ELF-1 (cell line): Measurements from ENCODE around the gene FGF18.

Experiments
- DNase-seq: peaks from one replicate; pipeline ENCODE4 v3.0.0-alpha.2; 2016; ENCODE audit warnings: low read depth, low spot score

Gene FGF18

DNA sequence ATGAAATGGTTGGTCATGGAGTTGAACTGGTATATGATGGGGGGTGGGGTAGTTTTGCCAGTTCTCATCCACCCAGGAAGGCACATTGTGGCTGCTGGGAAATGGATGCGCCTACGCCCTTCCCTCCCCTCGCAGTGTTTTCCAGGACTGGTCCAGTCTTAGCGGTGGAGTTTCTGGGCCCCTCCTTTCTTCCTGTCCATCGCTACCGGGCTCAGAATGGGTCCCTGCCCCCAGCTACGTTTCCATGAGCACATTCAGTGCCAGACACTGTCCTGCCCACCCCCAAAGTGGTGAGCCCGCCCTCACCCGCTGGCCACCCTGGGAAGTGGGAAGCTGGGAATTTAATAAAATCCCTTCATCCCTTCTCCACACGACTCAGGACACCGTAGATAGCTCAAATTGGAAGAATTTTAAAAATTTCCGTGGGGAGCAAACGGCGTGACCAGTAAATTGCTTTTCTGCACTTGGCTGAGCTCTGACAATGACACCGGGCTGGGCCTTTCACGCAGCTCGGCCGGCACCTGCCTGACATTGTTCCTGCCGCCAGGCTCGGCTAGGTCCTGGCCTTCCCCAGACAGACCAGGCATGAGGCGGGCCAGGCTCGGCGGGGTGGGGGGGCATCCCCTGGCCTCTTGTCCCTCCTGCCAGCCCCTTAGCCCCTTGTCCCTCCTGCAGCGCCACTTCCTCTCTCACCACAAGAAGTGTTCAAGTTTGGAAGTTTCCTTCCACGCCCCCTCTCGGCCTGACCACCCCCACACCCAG lies 3.6 kb downstream of the FGF18 start:
- no peak for DNase-seq

DNA sequence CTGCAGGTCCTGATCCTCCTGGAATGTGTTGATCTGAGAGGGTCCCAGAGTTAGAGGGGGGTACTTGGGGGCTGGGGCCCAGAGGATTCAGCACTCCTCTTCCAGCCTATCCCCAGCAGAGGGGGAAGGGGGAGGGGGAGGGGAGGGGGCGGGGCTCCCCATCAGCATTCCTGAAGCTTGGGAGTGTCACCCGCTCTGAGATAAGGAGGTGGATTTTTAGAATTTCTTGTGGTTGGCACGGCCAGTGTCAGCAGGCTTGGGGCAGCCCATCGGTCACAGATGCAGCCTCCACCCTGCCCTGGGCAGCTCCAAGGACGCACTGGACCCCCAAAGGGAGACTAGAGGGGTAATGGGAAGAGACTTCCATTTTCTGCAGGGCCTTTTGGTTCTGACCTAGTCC lies 5.3 kb downstream of the FGF18 start:
- DNase-seq = peak; percentile 55

DNA sequence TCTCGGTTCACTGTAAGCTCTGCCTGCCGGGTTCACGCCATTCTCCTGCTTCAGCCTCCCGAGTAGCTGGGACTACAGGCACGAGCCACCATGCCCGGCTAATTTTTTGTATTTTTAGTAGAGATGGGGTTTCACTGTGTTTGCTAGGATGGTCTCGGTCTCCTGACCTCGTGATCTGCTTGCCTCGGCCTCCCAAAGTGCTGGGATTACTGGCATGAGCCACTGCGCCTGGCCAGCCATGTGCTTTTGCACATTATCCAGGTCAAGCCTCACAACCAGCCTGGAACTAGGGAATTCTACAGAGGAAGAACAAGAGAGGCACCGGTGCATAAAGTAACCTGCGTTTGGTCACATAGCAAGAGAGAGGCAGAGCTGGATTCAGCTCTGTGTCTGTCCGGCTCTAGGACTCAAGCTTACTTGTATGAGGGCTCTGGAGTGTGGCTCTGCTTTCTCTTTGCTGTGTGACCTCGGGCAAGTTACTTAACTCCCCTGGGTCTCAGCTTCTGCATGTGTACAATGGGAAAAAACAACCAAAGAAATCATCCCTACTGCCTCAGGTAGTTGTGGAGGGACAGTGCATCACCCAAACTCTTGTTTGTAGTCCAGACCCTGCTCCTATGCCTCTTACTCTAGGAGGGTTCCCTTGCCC lies 6.3 kb downstream of the FGF18 start:
- no peak for DNase-seq

DNA sequence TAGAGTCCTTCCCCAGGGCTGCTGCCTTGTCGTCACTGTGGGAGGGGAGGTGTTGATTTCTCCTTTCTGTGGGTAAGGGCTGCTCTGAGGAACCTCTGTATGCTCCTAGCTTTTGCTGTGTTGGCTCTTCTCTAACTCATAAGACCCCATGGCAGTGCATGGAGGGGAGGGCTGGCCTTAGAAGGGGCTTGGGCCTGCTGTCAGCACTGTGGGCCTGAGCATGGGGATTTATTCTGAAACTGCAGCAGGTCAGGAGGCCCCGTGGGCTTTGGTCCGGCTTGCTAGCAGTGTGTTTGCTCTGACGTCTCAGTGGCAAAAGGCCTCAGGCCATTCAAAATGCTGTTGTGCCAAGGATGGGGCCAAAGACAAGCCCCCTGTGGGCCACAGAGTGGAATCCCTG lies 6.8 kb downstream of the FGF18 start:
- no peak for DNase-seq

DNA sequence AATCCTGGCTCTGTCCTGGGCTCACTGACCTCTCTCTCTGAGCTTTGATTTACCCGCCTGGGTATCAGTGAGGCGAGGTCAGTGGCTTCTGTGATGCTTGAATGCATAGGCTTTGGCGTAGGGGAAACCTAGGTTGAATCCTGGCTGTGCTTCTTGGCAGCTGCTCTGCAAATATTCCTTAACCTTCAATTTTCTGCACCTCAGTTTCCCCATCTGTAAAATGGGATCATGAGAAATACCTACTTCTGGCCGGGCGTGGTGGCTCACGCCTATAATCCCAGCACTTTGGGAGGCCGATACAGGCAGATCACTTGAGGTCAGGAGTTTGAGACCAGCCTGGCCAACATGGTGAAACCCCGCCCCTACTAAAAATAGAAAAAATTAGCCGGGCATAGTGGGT lies 7.2 kb downstream of the FGF18 start:
- DNase-seq = no peak

DNA sequence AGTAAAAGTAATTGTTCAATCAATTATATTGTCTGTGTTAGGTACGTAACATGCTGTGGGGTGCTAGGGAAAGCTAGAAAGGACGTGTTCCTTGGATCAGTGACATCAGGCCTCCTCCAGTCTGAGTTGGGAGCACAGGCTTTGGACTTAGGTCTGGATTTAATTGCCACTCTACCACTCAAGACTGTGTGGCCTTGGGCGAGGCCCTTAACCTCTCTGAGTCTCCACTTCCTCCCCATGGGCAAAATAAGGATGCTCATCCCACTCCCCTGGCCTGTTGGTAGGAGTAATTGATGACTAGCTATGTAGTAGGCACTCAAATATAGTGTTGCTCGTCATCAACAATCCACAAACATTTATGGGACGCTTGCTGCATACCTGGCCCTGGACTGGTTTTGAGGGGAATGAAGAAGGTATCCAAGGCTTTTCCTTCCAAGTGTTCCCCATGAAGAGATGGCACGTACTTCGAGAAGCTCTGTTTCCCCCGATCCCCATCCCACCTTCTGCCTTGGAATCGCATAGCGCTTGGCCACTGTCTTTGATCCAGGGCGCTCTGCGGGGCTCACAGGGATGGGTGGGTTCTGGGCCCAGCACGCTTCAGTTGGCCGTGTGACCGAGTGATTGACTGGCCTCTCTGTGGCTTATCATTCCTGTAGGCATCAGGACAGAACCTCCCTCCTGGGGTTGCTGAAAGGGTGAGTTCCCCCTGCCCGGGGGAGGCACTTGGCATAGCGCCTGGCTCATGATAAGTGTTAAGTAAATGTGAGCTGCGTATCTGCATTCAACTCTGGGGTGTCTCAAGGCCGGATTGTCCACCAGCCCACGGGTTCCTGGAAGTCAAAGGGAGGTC lies 8.1 kb downstream of the FGF18 start:
- DNase-seq = no peak

DNA sequence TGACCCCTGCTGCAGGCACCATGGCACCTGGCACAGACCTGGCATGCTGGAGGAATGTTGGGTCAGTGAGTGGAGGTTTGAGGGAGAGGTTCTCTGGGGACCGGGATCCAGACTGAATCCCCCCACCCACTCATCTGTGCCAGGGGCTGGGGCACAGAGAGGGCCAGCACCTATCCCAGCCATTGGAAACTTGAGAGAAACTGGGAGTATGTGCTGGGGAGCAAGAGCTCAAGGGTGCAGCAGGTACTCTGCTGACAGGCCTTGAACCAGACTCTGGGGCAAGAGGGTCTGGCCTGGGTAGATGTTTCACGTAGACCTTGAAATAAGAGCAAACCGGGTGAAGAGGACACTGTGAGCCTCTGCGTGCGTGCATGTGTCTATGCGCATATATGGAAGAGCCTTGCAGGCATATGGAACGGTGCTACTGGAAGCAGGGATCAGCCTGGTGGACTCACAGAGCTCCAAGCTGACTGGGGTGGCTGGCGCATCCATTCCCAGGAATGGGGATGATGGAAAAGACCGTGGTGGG lies 8.8 kb downstream of the FGF18 start:
- DNase-seq = no peak

DNA sequence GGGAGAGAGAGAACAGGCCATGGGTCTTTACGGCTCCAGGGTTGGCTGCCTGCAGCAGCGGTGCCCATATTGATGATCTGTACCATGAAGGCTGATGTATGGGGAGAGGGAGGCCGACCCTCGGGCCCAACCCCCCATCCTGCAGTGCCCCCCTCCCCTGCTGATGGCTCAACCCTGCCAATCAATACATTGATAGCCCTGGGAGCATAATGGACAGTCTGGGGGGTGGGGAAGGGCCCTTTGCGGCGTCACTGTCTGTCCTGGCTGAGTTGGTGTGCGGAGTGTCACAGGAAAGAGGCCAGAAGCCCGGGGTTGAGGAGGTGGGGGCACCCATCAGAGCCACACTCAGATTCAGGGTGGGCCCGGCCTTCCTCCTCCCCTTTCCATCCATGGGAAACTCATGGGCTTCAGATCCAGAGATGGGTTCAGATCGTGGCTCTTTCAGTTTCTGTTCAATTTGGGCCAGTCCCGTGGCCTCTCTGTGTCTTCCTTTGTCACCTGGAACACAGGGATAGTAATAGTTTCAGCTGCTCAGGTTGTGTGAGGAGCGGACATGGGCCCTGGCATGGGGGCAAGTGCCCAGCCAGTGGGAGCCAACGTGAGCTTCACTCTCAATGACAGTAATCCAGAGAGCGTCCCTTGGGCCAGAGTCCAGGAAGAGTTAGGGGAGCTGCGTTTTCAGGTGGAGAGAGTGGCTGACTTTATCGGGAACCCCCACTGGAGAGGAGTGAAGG lies 9.5 kb downstream of the FGF18 start:
- no peak for DNase-seq

DNA sequence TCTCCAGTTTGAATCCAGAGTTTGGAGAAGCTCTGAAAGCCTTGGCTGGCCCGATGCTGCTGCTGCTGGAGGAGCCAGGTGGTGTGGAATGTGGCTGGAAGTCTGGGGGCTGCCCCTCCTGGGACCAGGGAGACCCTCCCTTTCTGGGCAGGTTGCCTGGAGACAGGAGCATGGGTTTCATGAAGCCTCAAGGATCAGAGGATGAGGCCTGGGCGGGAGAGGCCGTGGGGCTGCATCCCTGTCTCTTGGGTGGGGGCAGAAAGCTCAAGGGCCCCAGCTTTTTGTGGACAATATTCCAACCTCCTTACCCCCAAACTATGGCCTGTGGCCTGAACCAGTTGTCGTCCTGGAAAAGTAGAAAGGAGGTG lies 10.1 kb downstream of the FGF18 start:
- DNase-seq = no peak

DNA sequence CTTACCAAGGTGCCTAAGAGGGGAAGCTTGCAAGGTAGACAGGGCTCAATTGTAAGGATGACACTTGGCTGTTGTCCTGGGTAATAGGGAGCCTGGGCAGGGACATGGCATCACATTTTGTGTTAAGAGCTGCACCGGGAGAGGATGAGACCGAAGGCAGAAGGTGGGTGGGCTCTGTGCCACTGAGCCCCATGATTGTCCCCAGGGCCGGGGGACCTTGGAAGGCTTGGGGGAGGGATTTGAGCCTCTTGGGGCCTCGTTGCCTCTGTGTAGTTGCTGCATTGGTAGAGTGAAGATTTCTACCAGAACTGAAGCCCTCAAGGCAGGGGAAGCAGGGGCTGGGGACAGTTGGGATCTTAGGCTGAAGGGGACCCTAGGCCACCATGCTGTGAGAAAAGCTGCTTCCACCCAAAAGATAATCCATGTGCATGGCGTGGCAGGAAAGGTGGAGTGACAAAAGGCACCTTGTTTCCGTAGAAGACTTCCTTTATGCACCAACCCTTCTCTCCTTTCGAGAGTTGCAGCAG lies 11.9 kb downstream of the FGF18 start:
- DNase-seq = no peak

DNA sequence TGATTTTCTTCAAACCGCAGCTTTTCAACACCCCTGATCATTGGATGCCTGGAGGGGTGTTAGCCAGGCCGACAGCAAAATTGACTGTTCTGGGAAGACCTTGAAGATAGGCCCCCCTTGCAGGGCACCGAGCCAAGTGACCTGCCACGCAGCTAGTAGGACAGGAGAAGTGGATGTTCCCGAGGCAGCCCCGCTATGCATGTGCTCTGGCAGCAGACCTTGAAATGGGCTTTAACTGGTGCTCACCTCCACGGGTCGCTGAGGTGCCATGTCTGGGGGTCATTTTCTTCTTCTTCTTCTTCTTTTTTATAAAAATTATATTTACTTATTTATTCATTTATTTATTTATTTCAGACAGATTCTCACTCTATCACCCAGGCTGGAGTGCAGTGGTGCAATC lies 12.6 kb downstream of the FGF18 start:
- no peak for DNase-seq

DNA sequence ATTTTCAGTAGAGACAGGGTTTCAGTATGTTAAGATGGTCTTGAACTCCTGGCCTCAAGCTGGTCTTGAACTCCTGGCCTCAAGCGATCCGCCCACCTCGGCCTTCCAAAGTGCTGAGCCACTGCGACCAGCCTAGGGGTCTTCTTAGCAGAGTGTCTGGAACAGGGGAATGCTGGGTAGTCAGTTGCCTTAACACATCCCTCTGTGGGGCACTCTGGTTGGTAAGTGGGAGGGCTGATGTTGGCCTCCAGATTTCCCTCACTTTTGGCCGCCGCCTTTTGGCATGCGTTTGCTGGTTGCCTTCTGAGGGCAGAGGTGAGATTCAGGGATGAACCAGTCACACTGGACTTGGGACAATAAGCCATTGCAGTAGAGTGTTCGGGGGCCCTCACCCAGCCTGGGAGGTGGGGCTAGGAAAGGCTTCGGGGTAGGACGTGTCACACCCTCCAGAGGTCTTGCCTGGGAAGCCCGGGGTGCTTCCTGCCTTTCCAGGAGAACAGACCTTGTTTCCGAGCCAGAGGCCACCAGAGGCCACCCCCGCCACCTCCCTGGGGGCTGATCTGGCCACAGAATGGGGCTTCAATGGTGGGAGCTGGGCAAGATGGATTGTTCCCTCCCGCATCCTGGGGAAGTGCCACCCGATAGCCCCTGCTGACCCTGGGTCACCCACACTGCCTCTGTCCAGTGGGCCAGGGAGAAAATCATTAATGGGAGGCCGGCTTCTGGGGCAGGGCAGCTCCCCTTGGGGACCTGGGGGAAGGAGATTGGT lies 13.3 kb downstream of the FGF18 start:
- no peak for DNase-seq

DNA sequence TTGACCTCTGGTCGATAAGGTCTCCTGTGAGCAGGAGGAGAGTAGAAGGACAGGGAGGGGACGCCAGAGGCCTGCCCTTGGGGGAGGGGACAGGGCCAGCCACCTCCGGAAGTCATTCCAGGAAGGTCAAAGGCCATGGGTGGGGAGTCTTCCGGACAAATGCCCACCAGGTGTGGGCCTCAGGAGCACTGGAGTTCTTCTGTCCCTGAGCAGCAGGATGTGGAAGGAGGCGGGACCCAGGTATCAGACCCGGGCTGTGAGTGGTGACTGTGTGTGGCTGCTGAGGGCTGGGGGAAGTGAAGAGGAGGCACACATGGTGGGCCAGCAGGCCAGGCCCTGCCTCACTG lies 13.9 kb downstream of the FGF18 start:
- DNase-seq = no peak

DNA sequence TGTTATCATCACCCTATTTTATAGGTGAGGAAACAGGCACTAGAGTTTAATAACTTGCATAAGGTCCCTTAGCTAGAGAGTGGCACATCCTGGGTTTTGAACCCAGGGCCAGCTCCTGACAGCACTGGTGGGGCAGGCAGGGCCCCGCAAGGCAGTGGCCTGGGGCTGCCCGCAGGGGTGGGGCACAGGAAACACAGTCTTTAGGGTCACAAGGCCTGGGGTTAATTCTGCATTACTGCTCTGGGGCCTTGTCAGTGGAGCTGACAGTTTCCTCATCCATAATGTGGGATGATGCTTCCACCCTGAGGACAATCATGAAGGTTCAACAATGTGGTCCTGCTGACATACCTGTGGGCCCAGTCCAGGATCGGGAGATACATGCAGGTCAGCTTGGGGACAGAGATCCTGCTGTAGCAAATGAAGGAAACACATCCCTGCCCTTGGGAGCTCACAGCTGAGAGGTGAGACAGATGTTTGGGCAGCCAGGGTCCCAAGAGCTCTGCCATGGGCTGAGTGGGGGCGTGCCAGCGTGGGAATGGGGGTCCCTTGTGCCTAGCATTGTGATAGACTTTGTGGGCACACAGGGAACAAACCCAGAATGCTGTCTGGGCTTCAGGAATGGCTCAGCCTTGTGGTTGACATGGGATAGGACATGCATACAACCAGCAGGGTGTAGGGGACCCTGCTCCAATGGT lies 14.7 kb downstream of the FGF18 start:
- no peak for DNase-seq

DNA sequence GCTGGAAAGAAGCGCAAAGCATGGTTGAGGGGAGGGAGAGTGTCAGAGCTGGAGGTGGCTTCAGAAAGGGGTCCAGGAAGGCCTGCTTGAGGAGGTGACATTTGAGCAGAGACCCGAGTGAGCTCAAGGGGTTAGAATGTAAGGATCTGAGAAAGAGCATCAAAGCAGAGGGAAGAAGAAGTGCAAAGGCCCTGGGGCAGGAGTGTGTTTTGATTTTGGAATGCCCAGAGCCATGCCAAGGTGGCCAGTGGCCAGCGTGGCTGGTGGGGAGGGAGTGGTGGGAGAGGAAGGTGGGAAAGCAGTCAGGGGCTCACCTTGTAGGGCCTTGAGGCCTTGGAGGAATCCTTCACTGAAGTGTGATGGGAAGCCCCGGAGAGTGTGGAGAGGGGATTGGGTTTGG lies 15.4 kb downstream of the FGF18 start:
- DNase-seq = no peak

DNA sequence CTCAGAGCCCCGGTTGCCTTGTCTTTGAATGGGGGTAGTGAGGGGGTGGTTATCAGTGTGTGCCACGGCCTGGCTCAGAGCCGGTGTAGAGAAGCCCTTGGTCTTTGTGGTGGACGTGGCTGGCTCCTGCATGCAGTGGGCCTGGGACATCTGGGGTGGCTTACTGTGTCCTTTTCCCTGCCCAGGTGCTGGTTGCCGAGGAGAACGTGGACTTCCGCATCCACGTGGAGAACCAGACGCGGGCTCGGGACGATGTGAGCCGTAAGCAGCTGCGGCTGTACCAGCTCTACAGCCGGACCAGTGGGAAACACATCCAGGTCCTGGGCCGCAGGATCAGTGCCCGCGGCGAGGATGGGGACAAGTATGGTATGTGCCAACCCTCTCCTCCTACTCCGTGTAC lies 16.5 kb downstream of the FGF18 start:
- DNase-seq = no peak

DNA sequence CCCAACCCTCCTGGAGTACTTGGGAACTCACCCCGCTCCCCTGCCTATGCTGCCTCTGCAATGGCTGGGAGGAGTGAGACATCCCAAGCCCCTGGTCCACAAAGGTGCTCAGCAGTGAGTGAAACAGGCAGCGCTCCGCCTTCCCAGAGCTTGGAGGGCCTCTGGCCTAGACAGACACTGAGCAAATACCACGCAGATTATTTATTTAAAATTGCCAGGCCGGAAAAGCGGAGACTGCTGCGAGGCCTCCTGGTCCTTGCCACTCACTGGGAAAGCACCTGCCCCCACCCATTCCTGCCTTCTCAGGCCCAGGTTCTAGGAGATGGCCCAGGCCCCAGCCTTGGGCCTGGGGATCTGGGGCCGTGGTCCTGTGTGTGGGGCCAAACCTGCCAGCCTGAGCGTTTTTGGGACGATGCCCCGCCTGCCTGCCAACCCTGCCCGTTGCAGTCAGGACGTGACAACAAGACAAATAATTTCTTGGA lies 17.4 kb downstream of the FGF18 start:
- DNase-seq = no peak

DNA sequence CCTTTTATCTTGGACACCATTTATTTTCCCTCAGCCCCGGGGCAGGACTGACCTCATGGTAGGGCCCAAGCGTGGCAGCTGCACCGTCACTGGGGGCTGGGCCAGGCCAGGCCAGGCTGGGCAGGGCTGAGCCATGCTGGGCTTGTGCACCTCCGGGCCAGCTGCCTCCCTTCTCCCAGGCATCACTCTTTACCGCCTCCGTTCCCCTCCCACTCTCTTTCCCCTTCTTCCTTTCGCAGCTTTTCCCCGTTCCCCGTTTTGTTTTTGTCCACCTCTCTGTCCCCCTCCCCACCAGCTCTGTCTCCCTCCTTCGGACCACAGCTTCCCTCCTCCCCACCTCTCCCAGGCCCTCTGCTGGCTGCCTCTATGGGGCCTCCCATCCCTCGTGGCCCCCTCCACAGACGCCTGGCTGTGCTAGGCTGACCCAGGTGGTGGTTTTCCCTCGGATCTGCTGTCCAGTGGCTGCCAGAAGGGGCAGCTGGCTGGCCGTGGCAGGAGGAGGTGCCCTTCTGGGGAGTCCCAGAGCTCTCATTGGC lies 17.9 kb downstream of the FGF18 start:
- no peak for DNase-seq

DNA sequence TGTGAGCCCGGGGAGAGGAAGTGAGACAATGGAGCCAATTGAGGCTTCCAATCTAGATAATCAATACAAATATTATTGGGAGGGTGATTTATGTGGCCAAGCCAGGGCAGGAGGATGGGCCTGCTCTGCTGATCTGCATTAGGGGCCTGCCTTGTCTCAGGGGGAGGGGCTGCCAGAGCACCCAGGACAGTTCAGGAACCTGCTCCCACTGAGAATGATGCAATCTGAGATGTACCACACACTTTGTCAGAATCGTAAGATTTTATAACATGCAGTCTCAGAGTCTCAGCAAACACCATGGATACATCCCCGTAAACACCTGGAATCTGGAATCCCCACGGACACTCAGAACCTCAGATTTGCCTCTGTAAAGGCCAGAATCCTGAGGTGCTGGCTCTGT lies 19.3 kb downstream of the FGF18 start:
- no peak for DNase-seq

DNA sequence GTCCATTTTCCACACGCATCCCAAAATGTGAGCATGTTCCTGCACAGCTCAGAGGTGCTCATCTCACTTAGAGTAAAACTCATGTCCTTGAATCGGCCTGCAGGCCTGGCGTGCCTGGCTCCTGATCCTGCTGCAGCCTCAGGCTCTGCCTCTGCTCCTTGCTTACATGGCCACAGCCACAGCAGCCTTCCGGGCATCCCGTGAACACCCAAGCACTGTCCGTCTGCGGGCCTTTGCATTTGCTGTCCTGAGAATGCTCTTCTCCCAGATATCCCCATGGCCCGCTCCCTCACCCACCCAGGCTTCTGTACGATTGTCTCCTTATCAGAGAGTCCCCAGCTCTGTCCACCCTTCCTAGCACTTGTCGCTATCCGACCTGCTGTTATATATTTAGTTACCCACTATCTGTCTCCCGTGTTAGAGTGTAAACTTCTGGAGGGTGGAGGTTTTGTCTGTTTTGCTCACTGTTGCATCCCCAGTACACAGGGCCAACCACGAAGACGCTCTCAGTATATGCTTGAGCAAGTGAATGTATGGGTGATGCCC lies 21.9 kb downstream of the FGF18 start:
- DNase-seq = no peak
